ENCODE data around the gene DGKD.

The DGKD gene

DNA sequence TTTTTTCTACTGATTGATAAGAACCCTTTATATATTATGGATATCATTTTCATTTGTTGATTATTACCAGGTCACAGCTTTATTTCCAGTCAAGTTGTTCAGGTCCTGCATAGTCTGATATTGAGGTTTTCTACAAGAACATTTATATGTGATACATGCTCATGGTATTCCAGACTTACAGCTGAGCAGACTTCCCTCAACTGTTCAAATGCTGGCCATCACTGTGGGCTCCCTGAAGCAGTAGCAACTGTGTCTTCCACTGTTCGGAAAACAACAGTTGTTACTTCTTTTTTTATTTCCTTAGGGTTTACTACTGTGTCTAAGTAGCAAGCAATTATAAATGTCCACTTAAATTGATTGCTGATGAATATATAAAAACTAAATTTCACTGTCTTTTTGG is 79.5 kb downstream of the DGKD start:
- no peak for DNase-seq

DNA sequence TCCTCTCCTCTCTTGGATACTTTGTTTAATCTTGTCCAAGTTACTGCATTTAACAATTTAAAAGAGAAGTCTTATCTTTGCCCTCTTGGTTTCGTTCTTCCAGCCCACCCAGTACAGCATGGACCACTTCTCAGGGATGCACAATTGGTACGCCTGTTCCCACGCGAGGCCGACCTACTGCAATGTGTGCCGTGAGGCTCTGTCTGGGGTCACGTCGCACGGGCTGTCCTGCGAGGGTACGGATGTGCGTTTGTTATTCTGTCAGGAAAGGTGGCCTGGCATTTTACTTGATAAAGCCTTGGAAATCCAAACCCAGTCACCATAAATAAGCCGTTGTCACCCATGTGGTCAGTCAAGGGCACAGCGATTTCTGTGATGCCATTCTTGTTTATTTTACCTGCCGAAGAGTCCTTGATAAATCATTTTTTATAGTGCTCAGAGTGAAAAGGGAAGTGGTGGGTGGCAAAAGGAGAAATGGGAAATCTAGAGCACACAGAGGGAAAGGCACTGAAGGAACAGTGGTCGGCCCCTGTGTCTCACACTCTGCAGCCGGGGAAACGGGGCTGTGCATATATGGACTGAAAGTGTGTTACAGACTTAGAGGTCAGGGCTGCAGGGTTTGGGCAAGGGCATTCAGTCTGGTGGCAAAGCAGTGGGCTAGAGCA is 80.5 kb downstream of the DGKD start:
- DNase-seq: no peak

DNA sequence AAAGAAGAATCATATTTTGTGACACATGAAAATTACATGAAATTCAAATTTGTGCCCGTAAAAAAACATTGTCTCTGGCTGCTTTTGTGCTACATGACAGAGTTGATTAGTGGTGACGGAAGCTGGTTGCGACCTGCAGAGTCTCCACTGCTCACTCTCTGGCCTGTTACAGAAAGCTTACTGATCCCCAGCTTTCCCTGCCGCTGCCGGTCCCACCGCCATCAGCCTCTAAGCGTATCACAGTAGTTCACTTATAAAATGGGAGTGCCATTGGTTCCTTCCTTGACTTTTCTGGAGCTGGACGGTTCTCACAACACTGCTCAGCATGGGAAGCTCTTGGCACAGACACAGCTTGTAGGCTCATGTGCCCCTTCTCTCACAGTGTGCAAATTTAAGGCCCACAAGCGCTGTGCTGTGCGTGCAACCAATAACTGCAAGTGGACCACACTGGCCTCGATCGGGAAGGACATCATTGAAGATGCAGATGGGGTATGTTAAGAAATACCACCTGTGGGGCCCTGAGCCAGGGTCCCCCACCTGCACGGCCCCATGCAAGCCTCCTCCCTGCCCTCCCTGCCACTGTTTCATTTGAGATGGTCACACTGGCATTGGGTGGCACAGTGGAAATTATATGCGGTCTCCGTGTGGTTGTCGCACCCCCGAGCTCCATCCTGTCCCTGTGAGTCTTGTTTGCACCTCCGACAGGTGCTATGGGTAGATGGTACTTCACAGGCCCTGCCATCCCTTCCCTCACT is 81.3 kb downstream of the DGKD start:
- no peak for DNase-seq

DNA sequence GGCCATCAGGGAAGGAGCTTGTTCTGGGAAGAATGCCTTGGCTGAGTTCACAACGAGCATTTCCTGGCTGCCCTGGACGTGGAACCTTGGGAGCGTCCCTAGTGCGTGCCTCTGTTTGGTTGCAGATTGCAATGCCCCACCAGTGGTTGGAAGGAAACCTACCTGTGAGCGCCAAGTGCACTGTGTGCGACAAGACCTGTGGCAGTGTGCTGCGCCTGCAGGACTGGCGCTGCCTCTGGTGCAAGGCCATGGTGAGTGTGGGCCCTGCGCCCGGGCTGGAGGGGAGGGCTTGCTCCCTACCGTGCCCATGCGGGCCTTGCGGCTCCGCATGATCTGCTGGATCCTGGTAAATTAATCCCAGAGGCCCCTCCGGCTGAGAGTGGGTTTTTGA is 81.9 kb downstream of the DGKD start:
- no peak for DNase-seq

DNA sequence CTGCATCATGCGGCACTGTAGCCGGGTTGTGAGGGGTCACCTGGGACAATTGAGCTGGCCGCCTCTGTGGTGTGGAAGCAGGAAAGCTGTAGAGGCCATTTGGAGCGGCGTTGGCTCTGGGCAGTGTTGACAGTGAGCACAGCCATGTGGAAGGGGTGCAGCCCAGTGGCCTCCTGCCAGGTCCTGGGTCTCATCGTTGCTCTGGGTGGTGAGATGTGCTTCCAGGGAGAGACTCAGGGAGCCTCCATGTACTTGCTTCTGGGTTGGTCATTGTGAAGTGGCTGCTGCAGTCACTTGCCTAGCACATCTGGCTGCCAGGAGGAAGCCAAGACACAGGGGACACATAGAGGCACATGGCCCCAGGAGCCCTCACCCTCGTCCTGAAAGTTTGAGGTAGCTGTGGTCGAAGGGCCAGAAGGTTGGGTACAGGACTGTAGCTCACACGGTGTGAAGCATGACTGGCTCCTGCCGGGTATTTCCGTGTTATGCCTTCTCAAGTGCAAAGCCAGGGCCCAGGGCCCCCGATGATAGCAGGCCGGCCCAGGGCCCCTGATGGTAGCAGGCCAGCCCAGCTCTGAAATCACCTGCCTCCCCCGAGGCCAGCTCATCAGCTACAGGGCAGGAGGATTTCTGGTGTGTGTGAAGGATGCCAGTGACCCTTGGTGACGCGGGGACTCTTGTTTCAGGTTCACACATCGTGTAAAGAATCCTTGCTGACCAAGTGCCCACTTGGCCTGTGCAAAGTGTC is 82.6 kb downstream of the DGKD start:
- no peak for DNase-seq

DNA sequence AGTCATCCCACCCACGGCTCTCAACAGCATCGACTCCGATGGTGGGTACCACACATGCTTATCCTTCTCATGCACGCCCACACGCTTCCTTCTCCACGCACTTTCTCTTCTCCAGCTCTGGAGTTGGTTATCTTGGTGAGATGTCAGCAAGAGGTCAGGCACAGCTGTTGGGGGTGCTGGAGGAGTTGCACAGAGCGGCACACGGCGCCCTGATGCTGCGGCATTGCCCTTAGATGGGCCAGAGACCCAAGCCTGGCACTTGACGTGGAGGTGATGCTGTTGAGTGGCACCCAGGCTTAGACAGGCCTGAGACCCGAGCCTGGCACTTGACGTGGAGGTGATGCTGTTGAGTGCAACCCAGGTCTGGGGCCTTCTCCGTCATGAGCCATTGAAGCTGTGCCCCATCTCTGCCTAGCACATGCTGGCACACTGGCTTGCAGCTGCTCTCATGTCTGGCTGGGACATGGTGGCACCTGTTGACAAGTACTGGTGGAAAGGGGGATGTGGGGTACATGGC is 83.2 kb downstream of the DGKD start:
- no peak for DNase-seq

DNA sequence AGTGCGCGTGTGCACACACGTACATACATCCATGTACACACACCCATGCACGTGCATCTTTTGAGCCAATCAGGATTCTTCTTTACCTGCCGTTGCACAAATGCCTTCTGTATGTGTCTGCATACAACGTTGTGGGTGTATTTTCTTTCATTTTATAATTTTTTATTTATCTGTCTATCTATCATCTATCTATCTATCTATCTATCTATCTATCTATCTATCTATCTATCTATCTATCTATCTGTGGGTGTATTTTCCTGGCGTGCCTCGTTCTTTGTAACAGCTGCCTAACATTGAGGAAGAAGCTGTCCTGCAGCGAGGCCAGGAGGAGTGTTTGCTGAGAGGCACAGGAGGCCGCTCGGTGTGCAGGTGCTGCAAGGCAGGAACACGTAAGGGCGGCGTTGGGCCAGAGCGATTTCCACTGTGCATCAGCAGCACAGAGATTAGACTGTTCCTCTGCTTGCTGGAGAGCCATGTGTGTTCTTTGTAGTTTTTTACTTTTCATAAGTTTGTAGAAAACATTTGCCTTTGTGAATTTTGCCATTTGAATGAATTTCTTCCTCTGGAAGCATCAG is 84.4 kb downstream of the DGKD start:
- no peak for DNase-seq

DNA sequence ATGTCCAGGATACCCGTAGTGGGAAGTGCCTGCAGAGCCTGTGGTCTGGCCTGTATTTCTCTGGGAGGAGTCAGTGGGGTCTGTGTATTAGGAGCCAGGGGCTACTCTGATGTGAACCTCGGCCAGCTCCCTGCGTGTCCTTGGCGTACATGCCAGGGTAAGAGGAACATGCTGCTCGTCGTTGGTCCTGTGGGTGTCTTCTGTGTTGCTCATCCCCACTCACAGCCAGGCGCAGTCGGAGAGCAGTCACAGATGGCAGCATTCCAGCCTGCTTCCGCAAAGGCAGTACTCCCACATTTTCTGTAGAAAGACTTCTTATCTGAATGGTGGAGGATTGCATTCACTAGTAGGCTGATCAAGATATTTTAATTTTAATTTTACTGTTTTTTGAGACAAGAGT is 84.9 kb downstream of the DGKD start:
- DNase-seq: no peak

DNA sequence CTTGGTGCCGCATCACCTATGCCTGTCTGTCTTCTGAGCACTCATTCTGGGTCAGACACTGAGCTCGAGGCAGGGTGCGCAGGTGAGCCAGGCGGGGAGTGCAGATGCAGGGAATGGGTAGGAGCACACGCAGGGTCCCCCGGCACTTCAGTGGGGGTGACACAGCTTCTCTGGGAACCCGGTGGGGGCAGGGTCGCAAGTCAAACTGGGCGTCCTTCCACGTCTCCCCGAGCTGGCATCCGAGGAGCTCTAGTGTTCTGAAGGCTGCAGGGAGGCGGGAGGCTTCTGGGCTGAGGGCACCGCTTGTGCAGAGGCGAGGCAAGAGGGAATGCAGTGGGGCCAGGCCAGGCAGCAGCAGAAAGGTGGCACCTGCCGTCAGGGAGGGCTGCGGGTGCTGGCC is 86.0 kb downstream of the DGKD start:
- no peak for DNase-seq

DNA sequence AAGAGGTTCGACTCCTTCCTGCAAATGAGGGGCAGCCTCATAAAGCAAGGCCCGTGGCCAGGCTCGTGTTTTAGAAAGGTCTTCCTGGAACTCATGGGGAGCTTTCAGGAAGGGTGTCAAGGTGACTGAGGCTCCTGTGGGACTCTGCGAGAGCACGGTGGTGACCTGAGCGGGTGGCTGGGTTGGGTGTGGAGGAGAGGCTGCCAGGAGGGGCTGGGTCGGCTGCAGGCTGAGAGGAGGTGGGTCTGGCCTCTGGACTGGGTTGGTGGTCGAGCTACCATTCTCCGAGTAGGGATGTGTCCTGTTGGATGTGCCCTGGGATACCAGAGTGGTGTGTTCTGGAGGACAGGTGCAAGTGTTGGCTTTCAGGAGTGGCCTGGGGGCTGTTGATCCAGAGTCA is 86.4 kb downstream of the DGKD start:
- DNase-seq: no peak

DNA sequence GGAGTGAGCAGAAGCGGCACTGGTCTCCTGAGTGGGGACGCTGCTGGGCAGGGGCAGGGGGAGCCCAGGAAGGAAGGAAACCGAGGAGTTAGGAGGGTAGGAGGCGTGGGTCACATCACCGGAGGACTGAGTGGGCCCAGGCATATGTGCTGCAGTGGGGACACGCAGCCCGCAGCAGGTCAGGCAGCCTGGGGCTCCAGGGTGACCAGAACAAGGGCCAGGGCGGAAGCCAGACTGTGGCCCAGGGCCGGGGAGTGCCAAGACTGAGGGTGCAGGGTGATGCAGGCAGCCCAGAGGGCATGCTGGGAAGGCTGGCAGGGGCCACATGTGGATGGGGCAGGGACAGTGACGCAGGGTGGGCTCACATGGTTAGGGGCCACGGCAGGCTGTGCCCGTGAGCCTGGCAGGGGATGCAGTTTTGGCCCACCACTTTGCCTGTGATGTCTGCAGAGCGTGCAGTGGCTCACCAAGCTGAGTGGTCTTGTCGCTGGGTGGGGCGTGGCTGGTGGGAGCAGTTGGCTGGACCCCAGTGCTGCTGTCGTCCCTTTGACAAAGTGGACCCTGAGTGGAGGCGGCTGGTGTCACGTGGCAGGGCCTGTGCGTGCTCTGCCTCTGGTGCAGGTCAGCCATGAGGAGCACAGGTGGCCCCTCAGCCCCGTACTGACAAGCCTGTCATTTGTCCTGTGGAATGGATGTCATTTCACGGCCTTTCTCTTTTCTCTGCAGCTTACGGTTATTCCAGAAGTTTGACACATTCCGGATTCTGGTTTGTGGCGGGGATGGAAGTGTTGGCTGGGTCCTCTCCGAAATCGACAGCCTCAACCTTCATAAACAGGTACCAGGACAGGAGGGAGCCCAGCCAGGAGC is 87.1 kb downstream of the DGKD start:
- no peak for DNase-seq

DNA sequence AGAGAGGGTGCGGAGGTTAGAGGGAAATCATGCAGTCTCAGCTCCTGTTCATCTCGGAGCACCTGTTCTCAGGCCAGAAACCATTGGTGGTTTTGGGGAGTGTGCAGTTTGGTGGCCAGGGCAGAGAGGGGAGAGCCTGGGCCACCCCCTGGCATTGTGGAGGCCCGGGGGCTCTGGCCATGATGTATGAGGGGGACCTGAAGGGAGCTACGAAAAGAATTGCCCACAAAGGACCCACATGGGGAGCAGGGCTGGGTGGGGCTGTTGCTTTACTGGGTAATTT is 87.7 kb downstream of the DGKD start:
- no peak for DNase-seq

DNA sequence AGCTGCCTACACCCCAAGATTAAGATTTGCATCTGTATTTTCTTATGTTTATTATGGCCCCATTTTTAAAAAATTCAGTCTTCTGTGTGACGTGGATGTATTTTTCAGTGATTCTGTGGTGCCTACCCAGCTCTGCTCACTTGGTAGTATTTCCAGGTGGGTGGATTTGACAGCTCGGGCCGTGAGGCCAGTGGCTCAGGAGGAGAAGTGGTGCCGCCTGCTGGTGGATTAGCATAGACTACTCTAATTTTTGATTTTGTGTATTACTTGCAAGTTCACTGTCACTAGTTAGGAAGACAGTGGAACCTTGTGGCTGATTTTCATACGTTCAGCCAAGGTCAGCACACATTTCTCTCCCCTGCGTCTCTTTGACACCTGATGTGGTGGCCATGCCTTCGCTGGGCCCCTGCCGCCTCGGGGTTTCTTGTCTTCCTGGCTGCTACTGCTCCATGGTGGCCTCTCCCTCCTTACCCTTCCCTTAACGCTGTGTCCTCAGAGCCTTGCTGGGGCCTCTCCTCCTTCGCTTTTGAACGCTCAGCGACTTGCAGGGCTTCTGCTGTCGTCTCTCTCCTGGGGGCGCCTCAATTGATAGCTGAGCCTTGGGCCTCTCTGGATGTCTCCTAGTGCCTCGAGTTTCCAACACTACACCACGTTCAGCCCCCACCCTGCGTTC is 89.4 kb downstream of the DGKD start:
- DNase-seq: peak; percentile 63

DNA sequence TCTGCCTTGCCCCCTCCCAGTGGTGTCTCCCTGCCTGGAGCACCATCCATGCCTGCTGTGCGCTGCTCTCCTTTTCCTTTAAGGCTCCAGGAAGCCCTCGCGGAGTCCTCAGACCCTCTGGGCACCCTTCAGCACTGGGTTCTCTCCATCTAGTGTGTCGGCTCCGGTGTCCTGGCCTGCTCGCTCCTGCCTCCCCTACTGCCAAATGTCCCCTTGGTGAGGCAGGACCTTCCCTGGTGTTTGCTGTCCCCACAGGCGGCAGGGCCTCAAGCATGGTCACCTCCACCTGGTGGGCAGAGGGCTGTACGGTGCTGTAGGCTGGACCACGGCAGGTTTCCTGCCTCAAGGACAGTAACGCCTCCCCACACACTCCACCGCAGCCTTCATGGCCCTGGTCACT is 90.2 kb downstream of the DGKD start:
- no peak for DNase-seq

DNA sequence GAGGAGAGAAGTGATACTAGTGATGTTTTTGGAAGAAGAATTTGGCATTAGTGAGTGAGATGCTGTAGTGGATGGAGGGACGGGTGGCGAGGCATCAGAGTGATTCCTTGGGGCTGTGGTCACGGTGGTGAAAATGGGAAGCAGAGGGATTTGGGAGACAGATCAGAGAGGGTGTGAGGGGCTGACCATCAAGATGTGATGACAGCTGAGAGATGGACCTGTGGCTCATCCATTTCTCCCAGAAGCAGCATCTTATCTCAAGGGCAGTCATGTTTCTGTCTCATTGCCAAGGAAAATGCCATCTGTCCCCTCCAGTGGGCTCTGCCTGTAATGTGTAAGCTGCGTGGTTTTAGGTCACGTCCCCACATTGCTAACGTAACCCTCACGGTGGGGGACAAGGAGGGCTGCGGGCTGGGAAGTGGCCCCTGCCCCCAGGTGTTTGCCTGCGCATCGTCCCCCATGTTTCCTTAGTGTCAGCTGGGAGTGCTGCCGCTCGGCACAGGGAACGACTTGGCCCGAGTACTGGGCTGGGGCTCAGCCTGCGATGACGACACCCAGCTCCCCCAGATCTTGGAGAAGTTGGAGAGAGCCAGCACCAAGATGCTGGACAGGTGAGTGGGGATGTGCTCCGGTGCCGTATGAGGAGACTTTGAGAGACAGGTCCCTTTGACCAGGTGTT is 91.0 kb downstream of the DGKD start:
- no peak for DNase-seq

DNA sequence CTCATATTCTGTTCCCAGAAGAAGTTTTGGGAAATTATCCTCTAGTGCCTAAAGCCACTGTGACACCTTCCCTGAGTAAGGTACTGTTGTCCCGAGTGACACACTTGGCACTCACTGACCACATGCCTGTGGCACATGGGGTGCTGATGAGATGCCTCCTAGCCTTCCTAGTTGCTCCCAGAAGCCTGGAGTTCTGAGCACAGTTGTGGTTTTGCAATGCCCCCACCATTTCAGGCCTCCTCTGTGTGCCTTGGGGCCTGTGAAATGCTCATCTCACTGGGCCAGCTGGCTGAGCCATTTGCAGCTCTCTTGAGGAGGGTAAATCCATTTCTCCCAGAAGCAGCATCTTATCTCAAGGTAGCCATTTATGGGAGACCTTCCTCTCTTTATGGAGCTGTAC is 91.8 kb downstream of the DGKD start:
- DNase-seq: no peak

DNA sequence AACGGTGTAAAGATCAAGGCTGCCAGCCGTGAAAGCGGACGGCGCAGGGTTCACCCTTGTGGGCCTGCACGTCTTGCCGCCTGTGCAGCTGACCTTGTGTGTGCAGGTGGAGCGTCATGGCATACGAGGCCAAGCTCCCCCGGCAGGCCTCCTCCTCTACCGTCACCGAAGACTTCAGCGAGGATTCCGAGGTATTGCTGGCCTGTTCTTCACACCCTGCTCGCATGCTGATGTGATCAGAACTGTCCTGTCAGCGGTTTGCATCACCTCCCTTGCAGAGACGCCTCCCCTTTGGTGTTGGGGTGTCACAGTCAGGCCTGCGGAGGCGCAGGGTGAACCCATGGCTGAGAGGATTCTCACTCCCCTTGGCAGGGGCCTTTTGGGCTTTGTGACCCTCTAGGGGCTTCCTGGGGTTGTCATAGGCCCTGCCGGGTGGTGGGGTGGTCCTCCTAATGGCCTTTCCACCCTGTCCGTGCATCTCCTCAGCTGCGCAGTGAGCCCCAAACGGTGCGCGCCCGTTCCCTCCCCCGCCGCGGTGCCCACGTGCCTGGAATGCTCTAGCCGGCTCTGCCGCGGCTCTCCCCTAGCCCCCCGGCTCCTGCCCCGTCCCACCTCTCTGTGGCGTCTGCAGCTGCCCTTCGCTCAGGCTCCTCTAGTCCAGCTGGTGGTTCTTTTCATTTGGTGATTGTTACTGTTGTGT is 92.5 kb downstream of the DGKD start:
- no peak for DNase-seq

DNA sequence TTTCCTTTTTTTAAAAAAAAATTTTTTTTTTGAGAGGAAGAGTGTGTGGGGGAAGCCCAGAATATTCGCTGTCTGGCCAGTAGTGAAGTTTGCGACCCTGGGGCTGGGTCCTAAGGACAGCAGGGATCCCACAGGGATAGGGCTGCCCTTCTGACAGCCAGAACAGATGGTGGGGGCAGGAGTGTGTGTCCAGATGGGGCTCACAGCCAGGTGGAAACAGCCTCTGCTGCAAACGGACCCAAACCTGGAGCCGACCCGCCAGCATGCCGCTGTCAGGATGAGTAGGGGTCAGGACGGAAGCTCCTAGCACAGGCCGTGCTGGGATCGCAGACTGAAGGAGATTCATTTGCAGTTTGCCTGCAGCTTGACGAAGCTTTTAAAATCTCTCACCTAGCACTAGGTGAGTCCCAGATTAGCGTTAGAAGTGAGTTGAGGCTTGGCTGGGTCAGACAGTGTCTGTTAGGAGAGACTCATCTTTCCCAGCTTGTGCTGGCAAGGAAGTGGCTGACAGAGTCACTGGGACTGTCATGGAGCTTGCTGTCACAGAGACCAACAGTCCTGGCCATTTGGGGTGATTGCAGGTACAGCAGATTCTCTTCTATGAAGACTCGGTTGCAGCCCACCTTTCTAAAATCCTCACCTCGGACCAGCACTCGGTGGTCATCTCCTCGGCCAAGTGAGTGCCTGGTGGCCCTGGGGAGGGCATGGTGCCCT is 93.4 kb downstream of the DGKD start:
- no peak for DNase-seq

DNA sequence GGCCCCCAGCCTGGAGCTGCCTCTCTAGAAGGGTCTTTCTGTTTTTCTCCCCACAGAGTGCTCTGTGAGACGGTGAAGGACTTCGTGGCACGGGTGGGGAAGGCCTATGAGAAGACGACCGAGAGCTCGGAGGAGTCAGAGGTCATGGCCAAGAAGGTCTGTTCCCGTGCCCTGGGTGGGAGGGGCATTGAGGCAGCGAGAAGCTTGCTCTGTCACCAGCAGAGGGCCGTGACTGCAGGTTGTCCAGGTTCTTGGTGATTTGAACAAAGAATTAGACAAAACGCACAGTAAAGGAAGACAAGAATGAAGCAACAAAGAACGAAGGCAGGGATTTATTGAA is 93.9 kb downstream of the DGKD start:
- no peak for DNase-seq

DNA sequence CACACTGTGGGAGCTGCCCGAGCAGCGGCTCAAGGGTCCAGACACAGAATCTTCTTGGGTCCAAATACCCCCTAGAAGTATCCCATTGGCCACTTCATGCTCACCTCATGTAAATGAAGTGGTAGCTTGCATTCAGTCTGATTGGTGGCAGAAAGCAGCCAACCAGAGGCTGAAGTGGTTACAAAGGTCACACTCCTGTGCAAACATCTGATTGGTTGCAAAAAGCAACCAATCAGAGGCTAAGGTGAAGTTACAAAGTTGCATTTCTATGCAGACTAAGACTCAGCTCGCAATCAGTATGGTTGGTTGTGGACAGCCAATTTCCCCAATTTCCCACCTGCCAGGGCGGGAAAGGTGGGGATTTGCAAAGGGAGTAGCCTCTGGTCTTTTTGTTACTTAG is 94.3 kb downstream of the DGKD start:
- DNase-seq: no peak

All from NCI-H345 (cell line).